ENCODE results near the gene OCA2.

GRCh38 chr15:28003302-28004037 lies 95.6 kb downstream of the OCA2 start:
- TF ChIP-seq YY1 (IDR thresholded peaks at IDR 0.05; ENCODE audit: insufficient read depth, insufficient read length) (no peak), ZNF274 (IDR thresholded peaks at IDR 0.05; ENCODE audit: low read depth, low read length) (no peak), SUZ12 (IDR thresholded peaks at IDR 0.05; ENCODE audit: extremely low read depth, insufficient read depth, insufficient read length) (no peak)

Measured in NT2/D1 (cell line).